GM21528 (cell line): ENCODE results near the gene CCN5.
"Not testable (repeated sequence)": the region's sequence is repeated elsewhere in the genome, so short reads cannot be mapped to it uniquely, and the experiment has no call there.

Experiments
- ATAC-seq: cut with Tn5 transposase; IDR thresholded peaks from one replicate; pipeline ENCODE4 v1.9.1; 2021; ENCODE audit warnings: mild to moderate bottlenecking, moderate library complexity; ENCODE audit not compliant: unreplicated experiment, low FRiP score

The CCN5 gene

GRCh38 chr20:44693627-44694026, 21.5 kb upstream of the CCN5 start:
- ATAC-seq: no peak

- no peak for ATAC-seq
Measured at GRCh38 chr20:44694159-44694558, 21.0 kb upstream of the CCN5 start.

- ATAC-seq: no peak
Measured at GRCh38 chr20:44695295-44695673, 19.9 kb upstream of the CCN5 start.

- ATAC-seq: no peak
Measured at GRCh38 chr20:44695674-44696300, 19.4 kb upstream of the CCN5 start.

- ATAC-seq: no peak
Measured at GRCh38 chr20:44696315-44696714, 18.9 kb upstream of the CCN5 start.

- ATAC-seq: not testable (repeated sequence)
Measured at GRCh38 chr20:44697041-44697440, 18.1 kb upstream of the CCN5 start.

- no peak for ATAC-seq
Measured at GRCh38 chr20:44698351-44698750, 16.8 kb upstream of the CCN5 start.

- ATAC-seq: no peak
Measured at GRCh38 chr20:44700306-44700705, 14.9 kb upstream of the CCN5 start.

- ATAC-seq: no peak
Measured at GRCh38 chr20:44701118-44701857, 13.9 kb upstream of the CCN5 start.

- no peak for ATAC-seq
Measured at GRCh38 chr20:44701858-44702256, 13.3 kb upstream of the CCN5 start.

GRCh38 chr20:44702776-44703175, 12.4 kb upstream of the CCN5 start:
- ATAC-seq: no peak

GRCh38 chr20:44703183-44703925, 11.8 kb upstream of the CCN5 start:
- ATAC-seq: no peak

- ATAC-seq: no peak
Measured at GRCh38 chr20:44703956-44704488, 11.1 kb upstream of the CCN5 start.

- ATAC-seq: no peak
Measured at GRCh38 chr20:44704551-44704971, 10.6 kb upstream of the CCN5 start.

- no peak for ATAC-seq
Measured at GRCh38 chr20:44705364-44706094, 9.6 kb upstream of the CCN5 start.

- ATAC-seq: no peak
Measured at GRCh38 chr20:44706301-44707017, 8.7 kb upstream of the CCN5 start.

- no peak for ATAC-seq
Measured at GRCh38 chr20:44707018-44707579, 8.1 kb upstream of the CCN5 start.

GRCh38 chr20:44709380-44709779, 5.8 kb upstream of the CCN5 start:
- no peak for ATAC-seq

GRCh38 chr20:44709797-44710196, 5.4 kb upstream of the CCN5 start:
- no peak for ATAC-seq

- no peak for ATAC-seq
Measured at GRCh38 chr20:44711237-44711636, 3.9 kb upstream of the CCN5 start.
